Measurements from ENCODE around the gene KRT37.

- TF ChIP-seq CTCF (IDR thresholded peaks at IDR 0.05 in 4 of 5, conservative IDR thresholded peaks at IDR 0.05 in 1 of 5) (no peak), POLR2A (IDR thresholded peaks at IDR 0.05) (no peak)
Observed at GRCh38 chr17:41404024-41404671, 20.2 kb downstream of the KRT37 start.

All from gastrocnemius medialis (tissue), 4 donors.